SK-N-SH (cell line): ENCODE measurements around the gene MMP3. TPM values are rescaled to one million over a fixed set of nuclear protein-coding genes. Genes with fewer than 3 reads are reported as not detected.

Experiments used
- CTCF ChIA-PET: fragments of 300-600, 350-600 bp; formaldehyde crosslinking; extraction: SDS; loops from one replicate; lab custom pipeline; 2021; lab: Yijun Ruan, JAX
- POLR2A ChIA-PET: fragments of 350-600 bp; sonication (Branson Sonifier 250); formaldehyde crosslinking; extraction: SDS; loops from one replicate; lab custom pipeline; 2020; ENCODE audit warnings: antibody characterized with exemption, inconsistent platforms; lab: Yijun Ruan, JAX
- DNase-seq: peaks from one replicate; pipeline ENCODE4 v3.0.0; 2012
- H2AFZ ChIP-seq: fragments of 200-600 bp; sonication (generic); 2 replicates; pipeline ENCODE4 v1.8.1; 2016; ENCODE audit warnings: antibody characterized with exemption, mild to moderate bottlenecking, low read depth
- H3F3A ChIP-seq: fragments of 200-600 bp; sonication (generic); replicated peaks from 2 replicates; pipeline ENCODE3; 2016; ENCODE audit warnings: antibody characterized with exemption, mild to moderate bottlenecking; ENCODE audit not compliant: insufficient read depth
- H3K27ac ChIP-seq, 2 experiments: fragments of 200-500 bp in 1 of 2; fragments of 200-600 bp in 1 of 2; sonication (Bioruptor generic) in 1 of 2; sonication (generic), shearing (Covaris generic) in 1 of 2; 2 replicates each; pipeline versions ENCODE4 v1.5.1 to v1.6.1; 2014 to 2016; ENCODE audit warnings: low read depth in 2 of 2, inconsistent platforms in 1 of 2, low read length in 1 of 2, mild to moderate bottlenecking in 1 of 2, mixed read lengths in 1 of 2
- H3K27me3 ChIP-seq: fragments of 200-600 bp; sonication (generic), shearing (Covaris generic); 2 replicates; pipeline ENCODE4 v1.6.1; 2016; ENCODE audit warnings: mixed run types; ENCODE audit not compliant: insufficient read depth
- H3K36me3 ChIP-seq, 2 experiments: fragments of 200-500 bp in 1 of 2; fragments of 200-600 bp in 1 of 2; sonication (Bioruptor generic) in 1 of 2; sonication (generic) in 1 of 2; replicated peaks in 1 of 2; 2 replicates each; pipeline versions ENCODE3 to v1.5.1; 2014 to 2016; ENCODE audit warnings: low read length in 1 of 2, mild to moderate bottlenecking in 1 of 2; ENCODE audit not compliant: insufficient read depth in 2 of 2, control insufficient read depth in 1 of 2
- H3K4me1 ChIP-seq, 2 experiments: fragments of 200-500 bp in 1 of 2; fragments of 200-600 bp in 1 of 2; sonication (Bioruptor generic) in 1 of 2; sonication (generic), shearing (Covaris generic) in 1 of 2; 2 replicates each; pipeline versions ENCODE4 v1.5.1 to v1.6.1; 2014 to 2016; ENCODE audit warnings: low read depth in 1 of 2, low read length in 1 of 2, mixed run types in 1 of 2; ENCODE audit not compliant: insufficient read depth in 2 of 2, control insufficient read depth in 1 of 2
- H3K4me2 ChIP-seq: fragments of 200-600 bp; sonication (generic), shearing (Covaris generic); 2 replicates; pipeline ENCODE4 v1.6.1; 2017; ENCODE audit warnings: mixed run types
- H3K4me3 ChIP-seq, 2 experiments: fragments of 200-500 bp in 1 of 2; fragments of 200-600 bp in 1 of 2; sonication (Bioruptor generic) in 1 of 2; sonication (generic), shearing (Covaris generic) in 1 of 2; 2 replicates each; pipeline versions ENCODE4 v1.5.1 to v1.8.1; 2014 to 2016; ENCODE audit warnings: low read depth in 2 of 2, inconsistent platforms in 1 of 2, low read length in 1 of 2, mild to moderate bottlenecking in 1 of 2, mixed read lengths in 1 of 2, moderate library complexity in 1 of 2
- H3K79me2 ChIP-seq: fragments of 200-600 bp; sonication (generic); 2 replicates; pipeline ENCODE4 v1.8.1; 2017; ENCODE audit warnings: mild to moderate bottlenecking; ENCODE audit not compliant: insufficient read depth
- H3K9ac ChIP-seq: fragments of 200-600 bp; sonication (generic); 2 replicates; pipeline ENCODE4 v1.6.1; 2017; ENCODE audit warnings: mixed run types
- H3K9me2 ChIP-seq: fragments of 200-600 bp; sonication (generic); 2 replicates; pipeline ENCODE4 v1.6.1; 2017; ENCODE audit warnings: mixed run types
- H3K9me3 ChIP-seq: fragments of 200-600 bp; sonication (generic); 2 replicates; pipeline ENCODE4 v1.6.1; 2017; ENCODE audit warnings: mixed run types, mild to moderate bottlenecking, moderate library complexity
- H4K20me1 ChIP-seq: fragments of 200-600 bp; sonication (generic); 2 replicates; pipeline ENCODE4 v1.6.1; 2017; ENCODE audit warnings: mild to moderate bottlenecking, mixed run types; ENCODE audit not compliant: insufficient read depth
- ELF1 ChIP-seq: IDR thresholded peaks from 2 replicates; pipeline ENCODE4 v1.4.0; 2012
- EZH2phosphoT487 ChIP-seq: fragments of 200-600 bp; sonication (generic); IDR thresholded peaks from 2 replicates; pipeline ENCODE4 v1.6.1; 2017; ENCODE audit warnings: low read depth, mixed run types, mild to moderate bottlenecking, antibody characterized with exemption, moderate library complexity, borderline replicate concordance
- JUND ChIP-seq: IDR thresholded peaks from 2 replicates; pipeline ENCODE4 v1.4.0; 2012
- MXI1 ChIP-seq: IDR thresholded peaks from 2 replicates; pipeline ENCODE4 v1.6.1; 2012; ENCODE audit warnings: mild to moderate bottlenecking, low read depth, low read length, improper control_type of control experiment
- RAD21 ChIP-seq: IDR thresholded peaks from 2 replicates; pipeline ENCODE4 v1.6.1; 2012; ENCODE audit warnings: mild to moderate bottlenecking, low read length
- RFX5 ChIP-seq: IDR thresholded peaks from 2 replicates; pipeline ENCODE4 v1.6.1; 2012; ENCODE audit warnings: mild to moderate bottlenecking, improper control_type of control experiment, low read length
- RXRA ChIP-seq: IDR thresholded peaks from 2 replicates; pipeline ENCODE4 v1.4.0; 2012; ENCODE audit warnings: low read depth, mild to moderate bottlenecking, borderline replicate concordance
- TCF12 ChIP-seq: IDR thresholded peaks from 2 replicates; pipeline ENCODE4 v1.4.0; 2012
- TEAD4 ChIP-seq: IDR thresholded peaks from 2 replicates; pipeline ENCODE4 v1.4.0; 2012; ENCODE audit warnings: mild to moderate bottlenecking, borderline replicate concordance; ENCODE audit not compliant: insufficient read depth
- WGBS: methylation state at CpG from one replicate; pipeline ENCODE4 v1.1.6; 2017; ENCODE audit warnings: low lambda C conversion rate; 5-methylcytosine and 5-hydroxymethylcytosine counted together
- polyA plus RNA-seq, 3 experiments: library from polyadenylated mRNA; depleted of rRNA; stranded (reverse); fragments of >200 nt; gene quantifications; 2 replicates each; pipeline ENCODE4 v1.2.3, GENCODE V29; 2012
- TF ChIP-seq, protein P1 (sequence below): IDR thresholded peaks from 2 replicates; pipeline ENCODE4 v1.6.1; 2012; ENCODE audit warnings: mild to moderate bottlenecking, low read depth, low read length, moderate library complexity
- TF ChIP-seq, protein P2 (sequence below): IDR thresholded peaks from 2 replicates; pipeline ENCODE4 v1.4.0; 2012; ENCODE audit warnings: low read depth
- TF ChIP-seq, protein P3 (sequence below): IDR thresholded peaks from 2 replicates; pipeline ENCODE4 v1.4.0; 2012; ENCODE audit warnings: low read depth, borderline replicate concordance

The MMP3 gene
- polyA plus RNA-seq, 1 of the 3 experiments (the other 2 are of a cell fraction), result 39.3 TPM

DNA sequence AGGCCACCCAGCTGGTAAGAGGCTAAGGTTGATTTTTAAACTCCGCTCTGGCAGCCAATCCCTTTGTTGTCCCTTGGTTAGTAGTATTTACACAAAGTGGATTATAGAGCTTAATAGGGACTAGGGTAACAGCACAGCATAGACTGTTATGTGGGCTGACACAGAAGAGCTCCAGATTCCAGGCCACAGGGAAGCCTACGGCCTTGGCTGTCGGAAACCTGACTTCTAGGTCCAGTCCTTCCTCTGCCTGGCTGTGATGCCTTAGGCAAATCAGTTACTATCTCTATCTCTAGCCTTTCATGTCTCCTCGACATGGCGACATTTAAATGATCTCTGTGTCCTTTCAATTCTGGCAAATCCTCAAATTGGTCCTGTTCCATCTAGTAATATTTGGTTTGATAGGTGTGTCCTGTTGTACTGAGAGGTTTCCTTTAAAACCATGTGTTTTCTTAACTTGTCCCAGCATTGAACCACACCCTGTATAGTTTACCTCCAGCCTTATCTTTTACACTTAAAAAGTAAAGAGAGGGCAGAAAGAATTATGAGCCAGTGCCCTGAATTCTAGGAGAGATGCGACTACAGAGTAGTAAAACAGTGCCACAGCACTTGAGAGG is 49.6 kb downstream of the MMP3 start (continued):
- TF ChIP-seq, protein P1, sequence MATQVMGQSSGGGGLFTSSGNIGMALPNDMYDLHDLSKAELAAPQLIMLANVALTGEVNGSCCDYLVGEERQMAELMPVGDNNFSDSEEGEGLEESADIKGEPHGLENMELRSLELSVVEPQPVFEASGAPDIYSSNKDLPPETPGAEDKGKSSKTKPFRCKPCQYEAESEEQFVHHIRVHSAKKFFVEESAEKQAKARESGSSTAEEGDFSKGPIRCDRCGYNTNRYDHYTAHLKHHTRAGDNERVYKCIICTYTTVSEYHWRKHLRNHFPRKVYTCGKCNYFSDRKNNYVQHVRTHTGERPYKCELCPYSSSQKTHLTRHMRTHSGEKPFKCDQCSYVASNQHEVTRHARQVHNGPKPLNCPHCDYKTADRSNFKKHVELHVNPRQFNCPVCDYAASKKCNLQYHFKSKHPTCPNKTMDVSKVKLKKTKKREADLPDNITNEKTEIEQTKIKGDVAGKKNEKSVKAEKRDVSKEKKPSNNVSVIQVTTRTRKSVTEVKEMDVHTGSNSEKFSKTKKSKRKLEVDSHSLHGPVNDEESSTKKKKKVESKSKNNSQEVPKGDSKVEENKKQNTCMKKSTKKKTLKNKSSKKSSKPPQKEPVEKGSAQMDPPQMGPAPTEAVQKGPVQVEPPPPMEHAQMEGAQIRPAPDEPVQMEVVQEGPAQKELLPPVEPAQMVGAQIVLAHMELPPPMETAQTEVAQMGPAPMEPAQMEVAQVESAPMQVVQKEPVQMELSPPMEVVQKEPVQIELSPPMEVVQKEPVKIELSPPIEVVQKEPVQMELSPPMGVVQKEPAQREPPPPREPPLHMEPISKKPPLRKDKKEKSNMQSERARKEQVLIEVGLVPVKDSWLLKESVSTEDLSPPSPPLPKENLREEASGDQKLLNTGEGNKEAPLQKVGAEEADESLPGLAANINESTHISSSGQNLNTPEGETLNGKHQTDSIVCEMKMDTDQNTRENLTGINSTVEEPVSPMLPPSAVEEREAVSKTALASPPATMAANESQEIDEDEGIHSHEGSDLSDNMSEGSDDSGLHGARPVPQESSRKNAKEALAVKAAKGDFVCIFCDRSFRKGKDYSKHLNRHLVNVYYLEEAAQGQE, result no peak
- no peak for TF ChIP-seq EZH2phosphoT487
- TF ChIP-seq RXRA, result no peak
- TF ChIP-seq RFX5, result no peak
- TF ChIP-seq TEAD4, result no peak
- TF ChIP-seq, protein P2, sequence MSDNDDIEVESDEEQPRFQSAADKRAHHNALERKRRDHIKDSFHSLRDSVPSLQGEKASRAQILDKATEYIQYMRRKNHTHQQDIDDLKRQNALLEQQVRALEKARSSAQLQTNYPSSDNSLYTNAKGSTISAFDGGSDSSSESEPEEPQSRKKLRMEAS, result no peak
- TF ChIP-seq TCF12, result no peak
- TF ChIP-seq, protein P3, sequence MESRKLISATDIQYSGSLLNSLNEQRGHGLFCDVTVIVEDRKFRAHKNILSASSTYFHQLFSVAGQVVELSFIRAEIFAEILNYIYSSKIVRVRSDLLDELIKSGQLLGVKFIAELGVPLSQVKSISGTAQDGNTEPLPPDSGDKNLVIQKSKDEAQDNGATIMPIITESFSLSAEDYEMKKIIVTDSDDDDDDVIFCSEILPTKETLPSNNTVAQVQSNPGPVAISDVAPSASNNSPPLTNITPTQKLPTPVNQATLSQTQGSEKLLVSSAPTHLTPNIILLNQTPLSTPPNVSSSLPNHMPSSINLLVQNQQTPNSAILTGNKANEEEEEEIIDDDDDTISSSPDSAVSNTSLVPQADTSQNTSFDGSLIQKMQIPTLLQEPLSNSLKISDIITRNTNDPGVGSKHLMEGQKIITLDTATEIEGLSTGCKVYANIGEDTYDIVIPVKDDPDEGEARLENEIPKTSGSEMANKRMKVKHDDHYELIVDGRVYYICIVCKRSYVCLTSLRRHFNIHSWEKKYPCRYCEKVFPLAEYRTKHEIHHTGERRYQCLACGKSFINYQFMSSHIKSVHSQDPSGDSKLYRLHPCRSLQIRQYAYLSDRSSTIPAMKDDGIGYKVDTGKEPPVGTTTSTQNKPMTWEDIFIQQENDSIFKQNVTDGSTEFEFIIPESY, result no peak

DNA sequence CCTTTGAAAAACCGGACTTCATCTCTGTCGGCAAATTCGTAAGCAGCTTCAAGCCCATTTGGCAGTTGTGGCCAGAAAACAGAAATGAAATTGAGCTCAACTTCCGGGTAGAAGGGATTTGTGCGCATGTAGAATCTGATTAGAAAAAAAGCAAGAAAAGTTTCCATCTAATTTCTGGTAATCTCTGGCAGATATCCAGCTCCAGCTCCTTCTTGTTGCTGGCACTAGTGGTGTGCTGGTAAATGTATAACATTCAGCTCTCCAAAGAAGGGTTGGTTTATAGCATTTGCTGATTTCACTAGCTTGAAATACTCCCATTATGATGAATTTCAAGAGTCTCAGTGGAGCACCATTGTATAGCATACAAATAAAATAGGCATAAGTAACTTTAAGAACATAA is 50.8 kb downstream of the MMP3 start:
- no peaks in the 10 kb centered on the region for H4K20me1 ChIP-seq
- ChIA-PET POLR2A (no interaction called here), CTCF (interaction anchor here (2.0 kb wide), 1 partner anchor 12 kb away, joined by 7 read pairs; the partner anchor contains the start of gene MMP10)
- H3K9me3 ChIP-seq, result no peaks in the 10 kb centered on the region
- H3K27ac ChIP-seq, result peak overlapping the region in 1 of 2 experiments; percentile 6; a peak in 1 of 4 replicates
- 75% methylated on average over 5 of the region's 5 CpGs for WGBS
- no peaks in the 10 kb centered on the region for H3K79me2 ChIP-seq
- no peak overlapping the region for H3K4me2 ChIP-seq
- no peak for DNase-seq
- TF ChIP-seq JUND (no peak), RAD21 (no peak), ELF1 (no peak), RFX5 (no peak), MXI1 (no peak)
- no peaks in the 10 kb centered on the region for H3K27me3 ChIP-seq
- H3K9me2 ChIP-seq, result no peaks in the 10 kb centered on the region
- no peak overlapping the region for H2AFZ ChIP-seq
- H3K36me3 ChIP-seq, result peaks cover 0 to 3% of the 10 kb centered on the region in 2 experiments
- no peaks in the 10 kb centered on the region for H3F3A ChIP-seq
- no peak overlapping the region for H3K9ac ChIP-seq
- no peak overlapping the region for H3K4me3 ChIP-seq
- H3K4me1 ChIP-seq, result no peaks in the 10 kb centered on the region
